Germinal center (tissue), 1 donor: ENCODE results near the gene WNT5B.
"Not testable (repeated sequence)": the region's sequence is repeated elsewhere in the genome, so short reads cannot be mapped to it uniquely, and the experiment has no call there.

Experiments
- DNase-seq: peaks from one replicate; pipeline ENCODE4 v3.0.0; 2012; ENCODE audit warnings: mixed read lengths, low spot score

The WNT5B gene

GRCh38 chr12:1598757-1599156 lies 30.3 kb upstream of the WNT5B start:
- no peak for DNase-seq

DNA sequence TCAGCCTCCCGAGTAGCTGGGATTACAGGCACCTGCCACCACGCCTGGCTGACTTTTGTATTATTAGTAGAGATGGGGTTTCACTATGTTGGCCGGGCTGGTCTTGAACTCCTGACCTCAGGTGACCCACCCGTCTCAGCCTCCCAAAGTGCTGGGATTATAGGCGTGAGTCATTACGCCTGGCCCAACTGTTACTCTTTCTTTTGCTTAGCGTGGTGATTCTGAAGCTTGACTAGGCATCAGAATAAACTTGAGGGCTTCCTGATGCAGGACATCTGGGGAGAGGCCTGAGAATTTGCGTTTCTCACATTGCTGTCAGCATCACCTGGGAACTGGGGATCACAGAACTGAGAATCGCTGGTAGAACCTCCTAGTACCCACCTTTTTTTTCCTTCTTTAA lies 26.3 kb upstream of the WNT5B start:
- DNase-seq: not testable (repeated sequence)

- no peak for DNase-seq
Measured at GRCh38 chr12:1603269-1603993, 25.6 kb upstream of the WNT5B start.

- no peak for DNase-seq
Measured at GRCh38 chr12:1604464-1604863, 24.6 kb upstream of the WNT5B start.

- DNase-seq: peak; percentile 67
Measured at GRCh38 chr12:1605129-1606020, 23.7 kb upstream of the WNT5B start.

DNA sequence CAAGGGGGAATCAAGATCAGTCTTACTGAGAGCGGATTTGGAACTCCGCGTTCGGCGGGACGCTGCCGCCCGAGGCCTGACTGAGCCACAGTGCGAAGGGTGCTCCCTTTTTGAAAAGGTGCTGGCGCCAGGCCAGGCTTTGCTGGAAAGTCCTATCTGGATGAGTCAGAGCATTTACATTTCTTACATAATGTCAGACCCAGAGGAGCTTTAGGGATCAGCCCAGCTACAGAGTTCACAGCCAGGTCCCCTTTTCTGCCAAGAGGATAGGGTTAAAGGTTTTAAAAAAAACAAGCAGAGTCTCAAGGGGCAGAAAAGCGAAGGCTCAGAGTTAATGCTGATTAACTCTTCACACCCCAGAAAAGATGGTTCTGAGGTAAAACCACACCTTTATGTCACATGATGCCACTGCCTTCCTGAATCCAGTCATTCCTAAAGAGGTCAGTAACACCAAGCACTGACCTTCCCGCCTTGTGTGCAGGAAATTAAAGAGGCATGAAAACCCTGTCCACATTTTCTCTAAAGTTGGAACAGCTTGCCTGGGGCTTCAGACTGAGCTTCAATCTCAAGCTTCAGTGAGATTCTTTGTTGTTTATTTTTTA lies 22.9 kb upstream of the WNT5B start:
- DNase-seq: no peak

GRCh38 chr12:1607940-1608712 lies 20.9 kb upstream of the WNT5B start:
- no peak for DNase-seq

GRCh38 chr12:1608713-1609119 lies 20.3 kb upstream of the WNT5B start:
- DNase-seq: no peak

DNA sequence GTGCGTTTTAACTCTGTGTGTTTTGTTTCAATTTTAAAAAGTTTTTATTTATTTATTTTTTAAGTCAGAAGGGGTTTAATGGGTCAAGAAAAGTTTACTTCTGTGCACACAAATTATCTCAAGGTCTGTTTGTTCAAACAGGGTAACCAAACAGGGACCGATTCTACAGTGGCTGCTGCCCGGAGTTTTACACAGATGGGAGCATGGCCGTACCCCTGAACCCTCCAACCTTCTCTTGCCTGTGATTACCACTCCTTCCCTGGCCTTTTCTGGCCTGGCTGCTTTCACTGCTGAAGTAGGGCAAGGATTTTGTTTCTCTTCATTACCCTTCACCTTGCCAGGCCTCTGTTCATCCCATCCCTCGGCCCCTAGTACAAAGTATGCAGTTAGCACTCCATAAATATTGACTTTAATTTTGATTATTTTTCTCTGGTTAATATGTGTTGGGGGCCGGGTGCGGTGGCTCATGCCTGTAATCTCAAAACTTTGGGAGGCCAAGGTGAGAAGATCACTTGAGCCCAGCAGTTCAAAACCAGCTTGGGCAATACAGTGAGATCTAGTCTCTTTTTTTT lies 18.9 kb upstream of the WNT5B start:
- no peak for DNase-seq

DNA sequence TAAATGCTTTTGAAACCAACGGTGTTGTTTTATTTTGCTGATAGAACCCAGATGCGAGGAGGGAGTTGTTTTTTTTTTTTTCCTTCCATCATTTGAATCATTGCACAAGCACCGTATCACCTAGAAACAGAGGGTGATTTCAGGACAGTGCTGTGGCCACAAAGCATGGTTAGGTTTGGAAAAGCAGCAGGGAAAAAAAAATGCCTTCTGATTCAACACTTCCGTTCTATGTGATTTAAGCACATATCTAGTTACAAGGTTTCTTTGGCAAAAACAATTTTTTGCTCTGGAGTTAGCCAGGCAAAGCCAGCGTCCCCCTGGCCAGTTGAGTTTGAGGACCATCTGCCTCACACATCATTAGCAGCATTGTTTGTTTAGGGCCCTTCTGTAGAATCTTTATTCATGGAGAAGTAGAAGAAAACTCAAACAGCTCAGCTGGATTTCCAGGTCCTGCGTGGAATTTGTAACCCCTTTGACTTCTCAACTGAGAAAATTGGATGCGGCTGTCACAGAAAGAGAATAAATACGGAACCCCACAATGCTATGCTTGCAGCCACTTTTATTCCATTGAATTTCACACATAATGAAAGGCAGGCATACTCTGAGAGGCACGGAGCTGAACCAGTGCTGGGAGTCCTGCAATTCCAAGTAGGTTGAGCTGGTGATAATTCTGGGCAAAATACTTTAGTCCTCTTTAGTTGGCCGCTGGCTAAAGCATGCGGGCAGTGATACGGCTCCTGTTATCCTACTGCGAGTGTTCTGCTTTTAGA lies 17.0 kb upstream of the WNT5B start:
- no peak for DNase-seq

DNA sequence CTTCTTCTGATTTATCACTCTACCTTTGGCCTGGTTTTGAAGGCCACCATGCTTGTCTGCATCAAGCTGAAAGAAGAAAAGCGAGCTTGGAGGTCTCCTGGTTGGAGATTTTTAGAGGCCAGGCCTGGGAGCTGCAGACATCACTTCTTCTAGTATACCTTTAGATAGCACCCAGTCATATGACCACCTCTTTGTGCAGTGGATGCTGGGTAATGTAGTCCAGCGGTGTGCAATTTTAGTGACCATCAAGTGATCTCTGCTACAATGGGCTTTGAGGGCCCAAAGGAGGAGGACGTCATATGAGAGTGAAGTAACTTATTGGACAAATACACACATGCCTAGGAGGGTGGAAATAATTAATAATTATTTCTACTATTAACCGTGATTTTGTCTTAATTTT lies 15.2 kb upstream of the WNT5B start:
- DNase-seq: no peak

GRCh38 chr12:1614360-1614759 lies 14.7 kb upstream of the WNT5B start:
- no peak for DNase-seq

DNA sequence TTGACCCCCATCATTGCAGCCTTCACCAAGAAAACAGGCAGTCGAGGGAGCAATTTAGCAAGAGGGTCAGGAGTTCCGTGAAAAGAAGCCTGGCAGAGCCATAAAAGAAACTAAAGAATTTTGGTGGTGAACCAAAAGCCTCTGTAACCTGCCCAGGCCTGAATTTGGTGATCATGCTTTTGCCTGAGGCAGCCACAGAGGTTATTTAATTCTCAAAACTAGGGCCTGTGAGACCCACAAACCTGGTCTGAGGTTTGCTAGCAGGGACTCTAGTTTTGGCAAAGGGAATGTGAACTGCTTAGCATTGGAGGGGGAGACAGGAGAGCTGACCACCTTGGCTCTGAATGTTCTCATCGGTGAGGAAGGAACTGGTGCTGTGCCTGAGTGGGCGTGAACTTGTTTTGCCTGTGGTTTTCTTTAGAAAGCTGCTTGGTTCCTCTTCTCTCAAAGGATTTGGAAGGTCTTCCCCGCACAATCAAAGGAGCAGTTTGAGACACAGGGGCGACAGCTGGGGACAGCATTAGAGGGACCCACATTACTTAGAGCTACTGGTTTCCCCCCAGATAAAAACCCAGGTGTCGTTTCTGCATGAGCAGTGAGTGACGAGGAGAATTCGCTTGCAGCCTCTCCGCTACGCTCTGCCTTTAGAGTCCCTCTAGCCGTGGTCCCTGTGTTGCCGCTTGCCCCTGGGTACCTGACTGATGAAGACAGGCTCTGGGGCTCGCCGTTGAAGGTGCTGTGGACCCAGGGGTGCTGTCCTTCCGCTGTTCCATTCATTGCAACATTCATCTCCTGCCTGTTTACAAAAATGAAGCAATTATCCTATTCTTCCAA lies 12.6 kb upstream of the WNT5B start:
- peak; percentile 17 for DNase-seq

- no peak for DNase-seq
Measured at GRCh38 chr12:1618489-1618888, 10.5 kb upstream of the WNT5B start.

GRCh38 chr12:1619159-1619558 lies 9.9 kb upstream of the WNT5B start:
- no peak for DNase-seq

GRCh38 chr12:1619587-1619986 lies 9.4 kb upstream of the WNT5B start:
- no peak for DNase-seq

- DNase-seq: no peak
Measured at GRCh38 chr12:1620092-1620491, 8.9 kb upstream of the WNT5B start.

DNA sequence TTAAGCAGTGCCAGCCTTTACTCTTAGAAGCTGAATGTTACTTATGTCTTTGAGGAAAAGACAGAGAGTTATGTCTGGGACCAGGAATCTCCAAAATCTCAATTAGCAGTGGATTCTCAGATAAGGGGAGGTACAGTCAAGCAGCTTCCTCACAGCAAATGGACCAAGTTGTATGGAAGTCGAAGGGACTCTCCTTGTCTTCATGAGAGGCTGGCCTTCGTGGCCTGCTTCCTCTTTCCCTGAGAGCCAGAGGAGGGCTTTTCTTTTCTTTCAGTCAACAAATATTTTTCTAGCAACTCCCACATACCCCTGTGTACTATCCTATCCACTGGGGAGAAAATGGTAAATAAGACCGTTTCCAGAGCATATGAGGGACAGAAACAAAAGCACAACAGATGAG lies 6.6 kb upstream of the WNT5B start:
- DNase-seq: no peak

DNA sequence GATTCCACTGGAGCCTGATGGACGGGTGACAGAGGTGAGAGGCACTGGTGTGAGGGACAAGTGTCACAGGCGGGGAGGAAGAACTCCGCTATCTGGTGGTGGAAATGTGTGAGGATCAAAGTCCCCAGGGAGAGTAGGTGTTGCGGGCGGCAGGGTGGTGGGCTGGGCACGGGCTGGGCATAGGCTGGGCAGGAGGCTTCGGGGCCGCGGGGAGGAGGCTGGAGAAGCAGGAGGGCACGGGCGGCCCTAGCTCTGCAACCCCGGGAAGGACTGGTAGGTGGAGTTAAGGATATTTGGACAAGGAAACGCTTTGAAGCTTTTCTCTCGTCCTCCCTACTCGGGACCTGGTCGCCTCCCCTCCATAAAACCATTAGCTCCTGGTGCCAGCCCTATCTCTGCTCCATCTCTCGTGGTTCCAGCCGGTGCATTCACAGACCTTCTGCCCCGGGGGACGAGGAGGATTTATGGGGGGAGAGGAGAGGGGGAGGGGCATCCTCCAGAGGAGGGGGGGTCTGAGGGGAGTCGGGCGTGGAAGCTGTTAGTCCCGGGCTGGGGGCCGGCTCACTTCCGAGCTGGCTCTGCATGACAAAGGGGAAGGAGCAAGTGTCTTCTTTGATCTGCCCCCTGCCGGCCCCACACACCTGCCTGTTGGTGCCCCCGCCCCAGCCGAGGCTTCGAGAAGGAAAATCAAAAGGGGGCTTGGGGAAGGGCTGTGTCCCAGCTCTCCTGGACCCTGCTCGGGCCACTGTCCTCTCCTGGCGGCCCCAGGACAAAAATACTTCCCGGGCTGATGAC lies 504 bp downstream of the WNT5B start:
- peak; percentile 43 for DNase-seq
